Activated naive CD4-positive, alpha-beta T cell treated with anti-CD3 and anti-CD28 coated beads, Interleukin-2, amount 50 U/mL, for 16 hours (primary cell): ENCODE measurements around the gene SMARCA2.
"Not testable (repeated sequence)": the region's sequence is repeated elsewhere in the genome, so short reads cannot be mapped to it uniquely, and the experiment has no call there.

Source experiments
- DNase-seq: peaks from one replicate; pipeline ENCODE4 v3.0.0-alpha.2; 2020

SMARCA2 gene

GRCh38 chr9:2106666-2107065 lies 91.5 kb downstream of the SMARCA2 start:
- no peak for DNase-seq

GRCh38 chr9:2107906-2108451 lies 92.8 kb downstream of the SMARCA2 start:
- DNase-seq = no peak

DNA sequence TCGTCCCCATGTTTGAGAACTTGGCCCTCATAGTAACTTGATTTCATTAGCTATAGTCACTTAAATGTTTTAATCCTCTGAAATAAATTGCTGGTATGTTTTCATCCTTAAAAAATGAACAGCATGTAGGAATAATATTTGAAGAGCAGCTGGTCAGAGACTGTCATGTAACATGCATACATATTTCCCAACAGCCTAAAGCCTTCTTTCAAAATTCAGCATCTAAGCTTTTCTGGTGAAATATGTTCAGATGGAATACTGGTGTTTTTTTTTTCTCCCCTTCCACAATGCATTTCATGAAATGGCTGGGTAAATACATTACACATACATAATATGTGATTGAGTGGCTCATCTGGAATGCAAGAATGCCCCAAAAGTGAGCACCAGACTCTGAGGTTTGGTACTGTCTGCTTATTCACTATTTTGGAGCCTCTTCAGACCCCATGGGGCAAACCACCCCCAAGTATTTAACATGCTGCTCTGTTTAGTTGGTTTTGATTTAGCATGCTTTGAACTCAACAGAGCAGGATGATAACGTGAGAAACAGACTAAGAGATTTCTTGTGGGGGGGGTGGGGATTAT lies 94.0 kb downstream of the SMARCA2 start:
- no peak for DNase-seq

GRCh38 chr9:2110036-2110435 lies 94.9 kb downstream of the SMARCA2 start:
- no peak for DNase-seq

DNA sequence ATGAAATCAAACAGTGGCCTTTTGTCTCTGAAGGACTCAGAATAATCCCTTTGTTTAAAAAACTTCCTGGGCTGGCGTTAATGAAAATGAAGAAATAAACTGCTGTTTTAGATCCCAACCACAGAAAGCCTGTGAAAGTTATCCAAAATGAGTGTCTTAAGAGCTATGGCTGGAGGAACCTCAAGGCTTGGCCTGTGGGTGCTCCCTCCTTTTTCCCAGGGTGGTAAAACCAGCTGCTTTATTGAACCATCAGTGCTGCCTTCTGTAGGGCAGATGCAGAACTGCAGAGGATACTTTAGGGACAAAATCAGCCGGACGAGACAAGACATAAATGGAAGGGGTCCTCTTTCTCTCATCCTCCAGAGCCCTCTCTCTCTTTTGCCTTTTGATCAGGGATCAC lies 100.9 kb downstream of the SMARCA2 start:
- no peak for DNase-seq

- no peak for DNase-seq
Measured at GRCh38 chr9:2117527-2117926, 102.4 kb downstream of the SMARCA2 start.

DNA sequence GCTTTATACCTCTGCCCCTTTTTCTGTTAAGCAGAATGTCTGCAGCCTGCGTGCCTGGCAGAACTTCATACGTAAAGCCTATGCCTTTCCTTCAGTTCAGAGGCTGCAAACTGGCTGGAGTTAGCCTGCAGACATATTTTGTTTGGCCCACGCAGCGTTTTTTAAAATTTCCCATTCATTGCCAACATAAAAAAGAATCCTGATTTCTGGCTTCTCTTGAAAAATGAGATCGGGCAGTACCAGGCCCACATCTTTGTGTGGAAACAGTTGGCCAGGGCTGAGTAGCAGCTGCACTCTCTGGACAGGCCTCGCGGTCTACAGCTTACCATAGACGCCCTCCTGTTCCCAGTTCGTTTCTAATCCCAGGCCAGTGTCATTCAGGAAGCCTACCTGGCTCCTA lies 104.4 kb downstream of the SMARCA2 start:
- no peak for DNase-seq

- DNase-seq = no peak
Measured at GRCh38 chr9:2120926-2121689, 106.0 kb downstream of the SMARCA2 start.

DNA sequence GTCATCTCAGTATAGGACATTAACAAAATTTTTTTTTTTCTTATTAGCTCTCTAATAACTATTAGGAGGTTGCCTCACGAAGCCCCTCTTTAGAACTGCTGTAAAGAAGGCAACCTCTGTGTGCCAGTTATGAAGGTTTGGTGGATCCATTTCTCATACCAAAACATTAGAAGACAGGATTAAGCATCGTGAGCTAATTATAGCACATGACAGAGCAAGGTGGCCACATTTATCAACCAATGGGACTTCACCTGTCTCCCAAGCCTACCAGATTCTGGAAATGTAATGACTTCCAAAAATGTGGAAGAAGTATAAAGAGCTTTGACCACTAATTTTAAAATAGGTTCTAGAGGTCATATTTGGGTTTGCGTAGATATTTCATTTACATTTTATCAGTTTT lies 107.2 kb downstream of the SMARCA2 start:
- no peak for DNase-seq

GRCh38 chr9:2125906-2126305 lies 110.8 kb downstream of the SMARCA2 start:
- DNase-seq = no peak

DNA sequence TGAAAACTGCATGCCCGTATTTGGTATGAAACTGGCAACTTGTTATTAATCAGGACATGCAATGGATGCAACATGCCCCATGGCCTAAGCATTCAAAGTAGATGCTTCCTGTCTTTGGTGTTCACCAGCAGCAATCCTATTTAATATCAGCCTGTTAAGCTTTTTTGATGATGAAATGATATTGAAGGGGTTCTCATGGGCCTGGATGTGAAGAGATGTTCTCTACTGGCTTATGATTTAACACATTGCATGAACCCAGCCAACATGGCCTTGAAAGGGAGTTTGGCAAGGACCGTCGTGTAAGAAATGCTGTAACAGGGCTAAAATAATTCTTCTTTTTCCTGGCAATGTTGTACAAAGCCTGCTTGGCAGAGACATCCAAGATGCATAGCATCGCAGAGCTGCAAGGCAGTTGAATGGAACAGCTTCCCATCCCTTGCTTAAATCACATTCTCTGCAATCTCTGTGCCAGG lies 111.2 kb downstream of the SMARCA2 start:
- DNase-seq = no peak

DNA sequence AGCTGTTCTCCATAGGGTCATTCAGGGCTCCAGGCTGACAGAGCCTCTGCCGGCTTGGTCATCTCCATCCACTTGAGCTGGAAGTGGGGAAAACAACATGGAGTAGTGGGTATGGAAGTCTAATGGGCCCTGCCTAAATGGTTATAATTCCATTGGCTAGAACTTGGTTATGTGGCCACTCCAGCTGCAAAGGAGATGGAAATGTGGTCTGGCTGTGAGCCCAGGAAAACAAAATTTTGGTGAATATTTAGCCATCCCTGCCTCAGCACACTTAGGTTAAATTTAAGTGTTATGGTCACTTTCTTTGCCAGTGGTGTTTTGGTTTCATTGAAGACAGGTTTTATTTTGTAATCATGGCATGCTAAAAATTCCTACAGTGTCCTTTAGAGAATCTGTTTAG lies 112.3 kb downstream of the SMARCA2 start:
- no peak for DNase-seq

GRCh38 chr9:2128141-2128540 lies 113.0 kb downstream of the SMARCA2 start:
- no peak for DNase-seq

- no peak for DNase-seq
Measured at GRCh38 chr9:2128618-2129017, 113.5 kb downstream of the SMARCA2 start.

DNA sequence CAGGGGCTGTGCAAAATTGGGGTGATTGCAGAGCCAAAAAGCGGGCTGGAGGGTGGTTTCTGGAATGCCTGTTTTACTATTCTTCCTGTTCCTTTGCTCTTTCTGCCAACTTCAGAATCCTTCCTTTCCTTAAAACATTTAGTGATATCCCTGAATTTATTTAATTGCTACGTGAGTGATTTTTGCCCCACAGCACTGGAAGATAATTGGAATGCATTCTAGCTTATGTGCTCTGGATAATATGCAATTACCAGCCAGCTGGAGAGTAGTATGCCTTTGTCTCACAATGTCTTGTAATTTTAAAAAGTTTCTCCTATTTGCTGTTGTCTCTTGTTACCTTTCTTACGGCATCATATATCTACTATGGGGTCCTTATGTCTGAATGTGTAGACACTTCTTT lies 115.8 kb downstream of the SMARCA2 start:
- no peak for DNase-seq

- DNase-seq = no peak
Measured at GRCh38 chr9:2132484-2133082, 117.4 kb downstream of the SMARCA2 start.

GRCh38 chr9:2134391-2134790 lies 119.2 kb downstream of the SMARCA2 start:
- no peak for DNase-seq

- DNase-seq = no peak
Measured at GRCh38 chr9:2138646-2139045, 123.5 kb downstream of the SMARCA2 start.

DNA sequence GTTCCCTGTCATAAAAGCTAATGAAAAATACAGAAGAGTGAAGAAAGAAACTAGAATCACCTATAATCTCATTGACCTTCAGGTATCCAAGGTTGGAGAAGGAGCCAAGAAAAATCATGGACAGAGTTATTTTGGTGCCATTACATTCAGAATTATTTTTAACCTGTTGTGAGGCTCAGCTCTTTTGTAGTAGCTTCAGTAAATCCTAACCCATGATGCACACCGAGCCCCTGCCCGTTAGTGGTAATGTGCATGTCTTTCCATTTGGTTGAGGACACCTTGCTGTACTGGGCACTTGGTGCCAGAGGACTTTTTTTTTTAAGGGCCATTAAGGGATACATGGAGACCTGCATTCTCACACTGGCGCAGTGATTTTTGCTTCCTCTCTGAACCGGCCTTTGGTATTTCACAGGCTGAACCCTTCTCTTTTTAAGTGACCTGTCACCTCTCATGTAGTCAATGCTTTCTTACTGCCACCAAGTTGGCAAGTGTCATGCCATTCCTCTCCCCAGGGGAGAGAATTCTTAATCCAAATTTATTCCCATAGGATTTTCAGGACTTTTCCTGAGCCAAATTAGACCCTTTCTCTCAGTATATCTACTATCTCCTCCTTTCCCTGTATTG lies 125.6 kb downstream of the SMARCA2 start:
- DNase-seq = no peak

GRCh38 chr9:2142212-2142611 lies 127.1 kb downstream of the SMARCA2 start:
- DNase-seq = no peak

DNA sequence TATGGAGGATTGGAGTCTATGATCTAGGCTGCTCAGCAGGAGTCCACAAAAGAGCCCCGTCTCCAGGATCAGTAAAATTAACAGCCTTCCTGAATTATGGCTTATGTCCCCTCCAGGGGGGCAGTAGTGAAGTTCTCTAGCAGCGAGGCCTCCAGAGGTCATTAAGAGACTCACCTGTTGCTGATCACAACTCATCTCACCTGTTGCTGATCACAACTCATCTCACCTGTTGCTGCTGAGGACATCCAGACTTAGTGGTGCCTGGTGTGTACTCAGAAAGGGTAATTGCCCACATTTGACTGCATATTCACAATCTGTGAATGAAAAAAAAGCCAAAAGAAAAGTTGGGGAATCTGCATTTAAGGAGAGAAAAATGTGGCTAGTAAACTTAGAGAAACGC lies 129.5 kb downstream of the SMARCA2 start:
- no peak for DNase-seq

GRCh38 chr9:2145746-2146145 lies 130.6 kb downstream of the SMARCA2 start:
- no peak for DNase-seq

DNA sequence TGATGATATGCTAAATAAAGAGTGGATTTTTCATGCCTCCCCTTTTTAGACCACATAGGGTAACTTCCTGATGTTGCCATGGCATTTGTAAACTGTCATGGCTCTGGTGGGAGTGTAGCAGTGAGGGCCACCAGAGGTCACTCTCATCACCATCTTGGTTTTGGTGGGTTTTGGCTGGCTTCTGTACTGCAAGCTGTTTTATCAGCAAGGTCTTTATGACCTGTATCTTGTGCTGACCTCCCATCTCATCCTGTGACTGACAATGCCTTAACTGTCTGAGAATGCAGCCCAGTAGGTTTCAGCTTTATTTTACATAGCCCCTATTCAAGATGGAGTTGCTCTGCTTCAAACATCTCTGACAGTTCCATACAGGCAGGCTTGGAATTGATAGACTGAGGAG lies 131.6 kb downstream of the SMARCA2 start:
- not testable (repeated sequence) for DNase-seq

DNA sequence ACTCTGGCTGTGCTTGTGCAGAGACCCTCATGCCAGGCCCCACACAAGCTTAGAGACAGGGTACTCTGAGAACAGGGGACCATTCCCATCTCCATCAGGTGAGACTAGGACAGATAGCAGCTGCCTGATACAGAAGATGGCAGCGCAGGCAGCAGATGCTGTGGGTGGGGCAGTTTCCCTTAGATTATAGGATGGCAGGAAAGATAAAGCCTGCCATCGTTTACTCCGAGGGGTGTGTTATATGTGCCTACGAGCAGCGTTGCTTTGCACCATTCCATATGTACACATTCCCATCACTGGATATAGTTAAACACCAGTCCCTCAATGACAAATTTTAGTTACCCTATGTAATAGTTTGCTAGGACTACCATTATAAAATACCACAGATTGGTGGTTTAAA lies 135.2 kb downstream of the SMARCA2 start:
- no peak for DNase-seq
